Measurements from ENCODE around the gene MOK.

GRCh38 chr14:102239231-102239630, 65.7 kb downstream of the MOK start:
- no peak for TF ChIP-seq CTCF (IDR thresholded peaks at IDR 0.05)
- TF ChIP-seq POLR2A (IDR thresholded peaks at IDR 0.05): no peak

Measured in breast epithelium (tissue), 3 donors.